Stimulated activated naive CD8-positive, alpha-beta T cell treated with anti-CD3 and anti-CD28 coated beads, Interleukin-15, Interleukin-2, amounts not matched to agents 100 ng/mL and 50 ng/mL, for 24 hours (primary cell): ENCODE data around the gene ZNF503.
"Not testable (repeated sequence)": the region's sequence is repeated elsewhere in the genome, so short reads cannot be mapped to it uniquely, and the experiment has no call there.

Source experiments
- H3K27ac Mint-ChIP-seq: one replicate; pipeline ENCODE4 v1.8.0; 2021; ENCODE audit warnings: mild to moderate bottlenecking, mixed read lengths
- H3K27me3 Mint-ChIP-seq: one replicate; pipeline ENCODE4 v1.8.0; 2021; ENCODE audit warnings: mixed read lengths
- H3K36me3 Mint-ChIP-seq: one replicate; pipeline ENCODE4 v1.8.0; 2021; ENCODE audit warnings: low read depth, mixed read lengths
- H3K4me1 Mint-ChIP-seq: one replicate; pipeline ENCODE4 v1.8.0; 2021; ENCODE audit warnings: low read depth, mixed read lengths
- H3K4me3 Mint-ChIP-seq: one replicate; pipeline ENCODE4 v1.8.0; 2021; ENCODE audit warnings: mild to moderate bottlenecking, mixed read lengths
- H3K9me3 Mint-ChIP-seq: one replicate; pipeline ENCODE4 v1.8.0; 2021; ENCODE audit warnings: mixed read lengths

ZNF503 gene

DNA sequence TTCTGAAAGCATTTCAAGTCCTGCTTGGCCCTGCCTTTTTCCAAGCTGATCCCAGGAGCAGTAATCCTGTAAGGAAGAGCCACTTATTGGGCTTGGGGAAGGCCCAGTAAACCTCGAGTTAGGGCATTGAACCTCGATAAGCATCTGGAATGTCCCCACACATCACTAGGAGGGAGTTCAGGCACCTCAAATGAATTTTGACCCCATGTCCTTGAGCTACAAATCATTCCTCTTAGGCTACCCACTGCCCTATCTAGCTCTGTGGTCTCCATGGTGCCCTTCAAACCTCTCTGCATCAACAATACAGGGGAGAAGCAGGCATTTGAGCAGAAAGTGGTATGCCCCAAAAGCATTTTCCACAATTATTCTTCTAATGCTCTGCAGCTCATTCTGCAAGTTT is 33.7 kb downstream of the ZNF503 start:
- peaks cover 5% of the 10 kb centered on the region for H3K9me3 Mint-ChIP-seq
- H3K27me3 Mint-ChIP-seq = peaks cover 3% of the 10 kb centered on the region
- H3K27ac Mint-ChIP-seq = no peak overlapping the region
- no peaks in the 10 kb centered on the region for H3K4me1 Mint-ChIP-seq
- H3K4me3 Mint-ChIP-seq = no peak overlapping the region
- peaks cover 3% of the 10 kb centered on the region for H3K36me3 Mint-ChIP-seq

DNA sequence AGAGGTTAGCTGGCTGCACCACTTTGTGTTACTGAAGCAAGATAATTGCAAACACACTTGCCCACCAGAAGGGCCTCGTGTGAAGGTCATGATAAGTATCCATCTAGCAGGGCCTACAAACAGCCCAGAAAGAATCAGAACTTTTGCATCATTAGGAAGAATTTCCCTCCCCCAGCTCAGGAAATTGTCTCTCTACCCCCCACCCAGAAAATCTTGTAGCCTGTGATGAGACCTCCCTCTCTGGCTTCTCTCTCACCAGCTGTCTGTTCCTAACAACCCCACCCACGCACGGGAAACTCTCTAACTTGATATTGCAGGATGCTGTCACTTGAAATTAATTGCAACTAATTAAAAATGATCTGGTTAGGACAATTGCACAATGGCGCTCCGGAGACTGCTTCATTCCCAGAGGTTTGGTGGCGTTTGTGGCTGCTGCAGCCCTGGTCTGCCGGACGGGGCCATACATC is 34.5 kb downstream of the ZNF503 start:
- Mint-ChIP-seq H3K4me1 (no peaks in the 10 kb centered on the region), H3K27ac (no peak overlapping the region), H3K36me3 (peaks cover 3% of the 10 kb centered on the region), H3K27me3 (peaks cover 3% of the 10 kb centered on the region), H3K9me3 (peaks cover 5% of the 10 kb centered on the region), H3K4me3 (no peak overlapping the region)

DNA sequence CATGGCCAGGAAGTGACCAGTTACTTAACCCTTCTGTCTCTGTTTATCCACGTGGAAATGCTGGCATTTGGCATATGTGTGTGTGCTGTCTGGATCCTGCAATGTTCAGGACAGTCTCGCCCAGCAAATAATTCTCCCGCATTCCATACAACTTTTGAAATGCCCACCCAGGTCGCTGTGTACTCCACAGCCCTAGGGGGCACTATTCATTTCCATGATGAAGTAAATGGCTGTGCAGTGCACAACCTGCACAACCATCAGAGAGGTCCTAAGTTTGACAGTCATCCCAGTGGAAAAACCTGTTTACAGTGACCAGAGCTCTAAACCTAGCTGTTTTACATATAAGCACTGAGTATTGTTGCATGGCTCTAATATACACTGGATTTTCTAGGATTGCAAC is 38.1 kb downstream of the ZNF503 start:
- H3K9me3 Mint-ChIP-seq = no peaks in the 10 kb centered on the region
- H3K4me1 Mint-ChIP-seq = no peaks in the 10 kb centered on the region
- H3K4me3 Mint-ChIP-seq = no peak overlapping the region
- no peaks in the 10 kb centered on the region for H3K36me3 Mint-ChIP-seq
- no peak overlapping the region for H3K27ac Mint-ChIP-seq
- H3K27me3 Mint-ChIP-seq = no peaks in the 10 kb centered on the region

DNA sequence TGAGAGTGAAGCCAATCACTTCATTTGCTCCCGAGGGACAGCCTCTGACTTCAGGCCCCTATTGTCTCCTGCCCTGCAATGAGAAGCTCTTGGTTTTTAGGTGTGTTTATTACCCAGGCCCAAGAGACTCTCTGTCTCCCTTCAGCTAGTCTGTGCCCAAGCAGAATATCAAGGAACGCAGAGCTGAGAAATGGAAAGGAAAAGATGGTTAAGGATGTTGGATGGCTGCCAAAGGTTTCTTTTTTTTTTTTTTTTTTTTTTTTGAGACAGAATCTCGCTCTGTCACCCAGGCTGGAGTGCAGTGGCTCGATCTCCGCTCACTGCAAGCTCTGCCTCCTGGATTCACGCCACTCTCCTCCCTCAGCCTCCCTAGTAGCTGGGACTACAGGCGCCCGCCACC is 41.7 kb downstream of the ZNF503 start:
- H3K4me1 Mint-ChIP-seq, H3K27ac Mint-ChIP-seq, H3K27me3 Mint-ChIP-seq, H3K9me3 Mint-ChIP-seq, H3K36me3 Mint-ChIP-seq, H3K4me3 Mint-ChIP-seq: not testable (repeated sequence)

DNA sequence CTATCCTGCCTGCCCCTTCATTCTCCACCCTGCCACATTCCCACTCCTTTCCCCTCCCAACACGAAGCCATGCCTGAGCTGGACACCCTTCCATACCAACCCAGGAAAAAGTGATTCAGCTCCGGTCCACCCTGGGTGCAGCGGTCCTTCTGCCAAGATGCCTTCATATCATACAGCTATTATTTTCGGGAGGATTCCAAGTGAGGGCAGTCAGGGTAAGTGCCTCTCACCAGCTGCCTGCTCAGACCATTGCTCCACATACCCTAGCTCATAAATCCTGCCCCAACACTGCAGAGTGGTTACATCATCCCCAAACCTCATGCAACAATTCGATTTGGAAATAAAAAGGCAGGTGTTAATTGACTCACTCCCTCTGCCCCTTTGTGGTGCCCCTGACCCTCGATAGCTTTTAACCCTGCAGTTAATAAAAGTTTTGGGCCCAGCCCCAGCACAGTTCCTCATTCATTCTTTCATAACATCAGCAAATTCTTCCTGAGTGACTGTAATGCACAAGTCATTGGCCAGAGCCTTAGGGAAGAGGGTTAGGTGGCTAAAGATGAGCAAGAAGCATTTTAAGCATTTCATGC is 42.6 kb downstream of the ZNF503 start:
- no peak overlapping the region for H3K4me3 Mint-ChIP-seq
- H3K36me3 Mint-ChIP-seq = no peaks in the 10 kb centered on the region
- H3K4me1 Mint-ChIP-seq = no peaks in the 10 kb centered on the region
- H3K27me3 Mint-ChIP-seq = peaks cover 3% of the 10 kb centered on the region
- H3K27ac Mint-ChIP-seq = no peak overlapping the region
- H3K9me3 Mint-ChIP-seq = no peaks in the 10 kb centered on the region

DNA sequence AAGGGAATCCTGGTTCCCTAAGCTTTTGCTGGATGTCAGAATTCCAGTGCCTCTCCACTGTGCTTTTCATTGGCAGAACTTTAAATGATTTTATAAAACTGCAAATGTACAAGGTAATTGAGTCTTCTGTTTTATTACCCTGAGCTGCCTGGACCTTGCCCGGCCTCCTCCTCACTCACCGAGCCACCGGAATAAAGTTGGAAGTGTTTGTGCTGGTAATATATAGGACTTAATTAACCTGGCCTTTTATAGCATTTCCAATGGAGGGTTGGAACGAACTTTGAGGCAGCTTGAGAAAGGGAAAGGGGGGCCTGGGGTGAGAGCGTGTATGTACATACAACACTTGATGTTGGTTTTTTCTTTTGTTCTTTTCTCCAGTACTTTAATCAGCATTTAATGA is 43.4 kb downstream of the ZNF503 start:
- Mint-ChIP-seq H3K36me3 (no peaks in the 10 kb centered on the region), H3K4me3 (no peak overlapping the region), H3K9me3 (no peaks in the 10 kb centered on the region), H3K4me1 (no peaks in the 10 kb centered on the region), H3K27me3 (peaks cover 3% of the 10 kb centered on the region), H3K27ac (no peak overlapping the region)

DNA sequence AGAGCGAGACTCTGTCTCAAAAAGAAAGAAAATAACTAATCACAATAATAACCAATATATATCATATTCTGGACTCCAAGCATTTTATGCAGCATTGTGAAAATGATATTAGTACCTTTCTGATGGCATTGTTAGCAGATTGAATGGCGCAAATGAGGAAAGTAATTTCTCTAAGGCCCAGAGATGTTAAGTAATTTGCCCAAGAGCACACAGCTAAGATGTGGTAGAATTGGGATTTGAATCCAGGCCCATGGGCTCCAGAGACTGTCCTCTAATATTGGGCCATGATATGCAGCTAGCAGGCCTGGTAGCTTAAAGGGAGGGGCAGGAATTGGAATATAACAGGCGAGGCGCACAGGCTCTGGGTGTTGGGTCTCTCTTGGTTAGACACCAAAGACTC is 44.1 kb downstream of the ZNF503 start:
- H3K36me3 Mint-ChIP-seq = no peaks in the 10 kb centered on the region
- peaks cover 3% of the 10 kb centered on the region for H3K27me3 Mint-ChIP-seq
- H3K27ac Mint-ChIP-seq = no peak overlapping the region
- H3K4me1 Mint-ChIP-seq = no peaks in the 10 kb centered on the region
- H3K4me3 Mint-ChIP-seq = no peak overlapping the region
- no peaks in the 10 kb centered on the region for H3K9me3 Mint-ChIP-seq

DNA sequence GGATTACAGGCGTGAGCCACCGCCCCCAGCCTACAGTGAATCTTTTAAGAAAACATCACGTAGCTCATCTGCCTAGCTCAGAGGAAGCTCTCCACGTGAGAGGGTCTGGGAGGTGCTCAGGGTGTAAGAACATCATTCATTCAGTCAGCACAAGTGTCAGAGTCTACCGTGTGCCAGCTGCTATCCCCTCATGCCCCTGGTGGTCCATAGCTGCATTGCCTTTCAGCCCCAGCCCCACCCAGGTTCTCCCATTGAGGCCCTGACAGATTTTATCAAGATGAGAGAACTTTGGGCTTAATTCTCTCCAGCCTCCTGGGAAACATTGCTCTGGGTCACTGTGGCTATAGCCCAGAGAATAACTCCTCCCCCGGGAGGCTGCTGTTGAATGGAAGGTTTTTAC is 45.1 kb downstream of the ZNF503 start:
- Mint-ChIP-seq H3K4me1 (no peaks in the 10 kb centered on the region), H3K36me3 (no peaks in the 10 kb centered on the region), H3K9me3 (no peaks in the 10 kb centered on the region), H3K4me3 (no peak overlapping the region), H3K27me3 (peaks cover 3% of the 10 kb centered on the region), H3K27ac (no peak overlapping the region)

DNA sequence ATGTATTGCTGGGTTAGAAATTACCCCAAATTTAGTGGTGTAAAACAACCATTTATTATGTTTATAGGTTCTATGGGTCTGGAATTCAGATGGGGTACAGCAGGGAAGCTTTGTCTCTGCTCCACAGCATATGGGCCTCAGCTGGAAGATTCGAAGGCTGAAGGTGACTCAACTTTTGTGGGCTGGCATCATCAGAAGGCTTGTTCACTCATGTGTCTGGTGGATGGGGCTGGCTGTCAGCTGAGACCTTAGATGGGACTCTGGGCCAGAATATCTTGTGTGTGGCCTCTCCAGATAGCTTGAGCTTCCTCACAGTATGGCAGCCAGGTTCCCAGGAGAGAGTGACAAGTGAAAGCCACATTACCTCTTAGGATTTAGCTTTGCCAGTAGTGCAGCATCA is 45.9 kb downstream of the ZNF503 start:
- Mint-ChIP-seq H3K27ac (no peak overlapping the region), H3K27me3 (peaks cover 3% of the 10 kb centered on the region), H3K4me1 (no peaks in the 10 kb centered on the region), H3K9me3 (no peaks in the 10 kb centered on the region), H3K36me3 (no peaks in the 10 kb centered on the region), H3K4me3 (no peak overlapping the region)

DNA sequence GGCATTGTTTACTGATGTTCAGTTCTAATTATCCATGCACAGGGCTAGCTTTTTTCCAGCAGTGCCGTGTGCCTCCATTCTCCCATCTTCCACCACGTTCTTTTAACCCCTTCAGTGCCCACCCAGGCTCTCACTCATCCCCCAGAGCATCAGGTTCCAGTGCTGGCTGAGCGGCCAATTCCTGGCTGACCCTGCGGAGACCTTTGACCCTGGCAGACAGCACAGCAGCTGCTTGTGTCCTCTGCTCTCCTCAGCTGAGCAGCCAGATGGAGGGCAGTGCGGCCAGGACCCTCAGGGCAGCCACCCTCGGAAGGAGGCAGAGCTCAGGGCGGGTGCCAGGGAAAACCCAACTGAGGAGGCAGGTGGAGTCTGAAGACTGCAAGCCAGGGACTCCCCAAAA is 48.4 kb downstream of the ZNF503 start:
- no peaks in the 10 kb centered on the region for H3K36me3 Mint-ChIP-seq
- H3K27ac Mint-ChIP-seq = no peak overlapping the region
- H3K4me3 Mint-ChIP-seq = no peak overlapping the region
- H3K4me1 Mint-ChIP-seq = no peaks in the 10 kb centered on the region
- peaks cover 3% of the 10 kb centered on the region for H3K27me3 Mint-ChIP-seq
- H3K9me3 Mint-ChIP-seq = no peaks in the 10 kb centered on the region

DNA sequence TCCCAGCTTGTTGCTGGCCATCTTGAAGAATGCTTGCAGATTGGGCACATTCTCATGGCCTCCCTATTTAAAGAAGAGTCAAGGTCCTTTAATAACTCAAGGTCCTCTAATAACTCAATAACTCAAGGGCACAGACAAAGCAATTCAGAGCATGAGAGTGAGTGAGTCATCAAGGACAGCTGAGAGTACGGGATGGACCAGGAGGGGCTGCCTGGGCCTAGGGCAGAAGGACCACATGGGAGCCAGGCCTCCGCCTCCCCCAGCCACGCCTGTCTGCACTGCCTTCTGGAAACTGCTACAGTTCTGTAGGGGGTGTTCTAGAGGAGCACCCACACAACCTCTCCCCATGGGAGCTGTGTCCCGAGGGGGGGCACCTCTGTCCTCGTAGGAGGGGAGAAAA is 48.9 kb downstream of the ZNF503 start:
- no peak overlapping the region for H3K27ac Mint-ChIP-seq
- H3K27me3 Mint-ChIP-seq = peaks cover 3% of the 10 kb centered on the region
- H3K4me1 Mint-ChIP-seq = no peaks in the 10 kb centered on the region
- no peak overlapping the region for H3K4me3 Mint-ChIP-seq
- H3K36me3 Mint-ChIP-seq = no peaks in the 10 kb centered on the region
- H3K9me3 Mint-ChIP-seq = no peaks in the 10 kb centered on the region

DNA sequence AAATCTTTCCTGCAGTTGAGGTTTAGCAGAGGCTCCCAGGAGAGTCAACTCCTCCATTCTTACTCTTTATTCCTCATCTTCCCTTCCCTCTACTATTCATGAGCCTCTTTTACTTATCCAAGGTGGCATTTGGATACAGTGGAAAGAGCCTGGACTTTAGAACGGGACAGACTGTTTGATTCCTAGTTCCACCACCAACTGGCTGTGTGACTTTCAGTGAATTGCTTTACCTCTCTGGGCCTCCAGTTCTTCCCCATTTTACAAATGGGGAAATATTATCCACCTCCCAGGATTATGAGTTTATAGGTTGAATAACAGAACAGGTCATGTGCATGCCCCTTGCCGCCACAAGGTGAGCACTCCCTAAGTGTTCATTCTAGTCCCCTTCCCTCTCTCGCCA is 49.9 kb downstream of the ZNF503 start:
- Mint-ChIP-seq H3K4me3 (no peak overlapping the region), H3K4me1 (no peaks in the 10 kb centered on the region), H3K9me3 (no peaks in the 10 kb centered on the region), H3K36me3 (no peaks in the 10 kb centered on the region), H3K27ac (no peak overlapping the region), H3K27me3 (no peaks in the 10 kb centered on the region)

DNA sequence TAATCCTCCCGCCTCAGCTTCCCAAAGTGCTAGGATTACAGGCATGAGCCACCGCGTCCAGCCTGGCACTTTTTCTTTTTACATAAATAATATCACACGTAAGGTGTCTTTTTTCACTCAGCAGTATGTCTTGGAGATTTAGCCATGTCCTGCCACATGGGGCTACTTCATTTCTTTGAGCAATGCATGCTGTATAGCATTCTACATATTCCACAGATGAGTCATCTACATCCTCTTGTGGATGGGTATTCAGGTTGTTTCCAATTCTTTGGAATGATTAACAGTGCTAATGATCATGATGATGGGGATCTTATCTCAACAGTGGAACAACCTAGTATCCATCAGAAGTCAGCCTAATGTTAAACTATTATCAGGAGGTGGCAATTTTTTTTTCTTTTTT is 50.8 kb downstream of the ZNF503 start:
- no peaks in the 10 kb centered on the region for H3K9me3 Mint-ChIP-seq
- H3K4me1 Mint-ChIP-seq = no peaks in the 10 kb centered on the region
- H3K36me3 Mint-ChIP-seq = no peaks in the 10 kb centered on the region
- no peak overlapping the region for H3K27ac Mint-ChIP-seq
- H3K27me3 Mint-ChIP-seq = no peaks in the 10 kb centered on the region
- no peak overlapping the region for H3K4me3 Mint-ChIP-seq
